GM21529 (cell line): ENCODE data around the gene NFIL3.

Source experiments
- ATAC-seq: cut with Tn5 transposase; IDR thresholded peaks from one replicate; pipeline ENCODE4 v1.9.1; 2021; ENCODE audit not compliant: unreplicated experiment

NFIL3 gene

DNA sequence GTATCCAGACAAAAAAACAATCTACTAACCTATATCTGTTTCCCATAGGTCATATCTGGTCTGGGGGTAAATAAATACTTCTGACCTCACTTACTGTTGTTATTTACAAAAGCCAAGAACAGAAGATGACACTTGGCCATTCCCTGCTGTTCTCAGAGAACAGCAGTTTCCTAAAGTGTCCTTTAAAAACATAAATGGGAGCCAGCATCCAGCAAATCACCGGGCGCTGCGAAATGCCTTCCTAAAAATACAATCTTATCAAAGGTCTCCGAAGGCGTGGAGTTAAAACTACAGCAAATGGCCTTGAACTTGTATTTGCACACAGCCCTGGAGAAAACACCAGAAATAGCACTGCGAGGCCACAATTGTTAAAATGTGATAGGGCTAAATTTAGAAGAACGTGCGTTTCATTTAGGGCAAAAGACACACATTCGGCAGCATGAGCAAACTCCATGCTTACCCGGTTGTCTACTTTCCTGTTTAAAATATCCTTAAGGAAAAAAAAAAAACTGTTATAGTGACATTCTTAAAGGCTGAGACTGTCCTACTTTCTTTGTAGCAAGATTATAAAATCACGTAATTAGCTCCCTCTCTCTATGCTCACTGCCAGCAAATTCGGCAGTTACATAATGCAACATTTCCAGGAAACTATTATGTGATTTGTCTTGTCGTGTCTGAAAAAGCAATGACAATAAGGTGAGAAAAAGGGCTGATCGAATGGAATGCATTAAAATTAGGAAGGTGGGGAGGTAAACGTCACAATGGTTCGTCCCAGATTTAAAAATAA lies 1.5 kb downstream of the NFIL3 start:
- no peak for ATAC-seq

DNA sequence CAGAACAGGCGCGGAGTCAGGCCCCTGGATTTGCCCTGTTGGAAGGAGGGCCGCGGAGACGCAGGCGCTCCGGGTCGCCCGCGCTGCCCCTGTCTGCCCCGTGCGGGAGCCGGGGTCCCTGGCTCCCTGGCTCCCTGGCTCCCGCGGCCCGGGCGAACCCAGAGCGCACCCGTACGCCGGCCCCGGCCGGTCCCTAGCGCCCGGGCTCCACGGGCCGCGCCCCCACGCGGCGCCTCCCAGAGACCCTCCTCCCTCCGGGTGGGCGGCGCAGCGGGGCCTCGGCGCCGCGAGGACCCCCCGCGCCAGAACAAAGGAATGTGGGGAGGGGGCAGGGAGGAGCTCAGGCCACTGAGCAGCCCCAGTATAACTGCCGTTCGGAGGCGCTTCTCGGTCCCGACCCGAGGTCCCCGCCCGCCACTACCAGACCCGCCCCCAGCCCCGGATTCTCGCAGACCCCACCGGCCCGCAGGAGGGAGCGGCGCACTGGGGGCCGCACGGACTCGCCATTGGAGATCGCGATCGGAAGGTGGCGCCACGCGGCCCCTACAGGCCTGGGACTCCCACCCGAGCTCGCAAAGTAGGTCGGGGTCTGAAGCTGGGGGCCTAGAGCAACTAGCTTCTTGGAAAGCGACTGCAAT lies 2.4 kb downstream of the NFIL3 start:
- ATAC-seq: no peak

DNA sequence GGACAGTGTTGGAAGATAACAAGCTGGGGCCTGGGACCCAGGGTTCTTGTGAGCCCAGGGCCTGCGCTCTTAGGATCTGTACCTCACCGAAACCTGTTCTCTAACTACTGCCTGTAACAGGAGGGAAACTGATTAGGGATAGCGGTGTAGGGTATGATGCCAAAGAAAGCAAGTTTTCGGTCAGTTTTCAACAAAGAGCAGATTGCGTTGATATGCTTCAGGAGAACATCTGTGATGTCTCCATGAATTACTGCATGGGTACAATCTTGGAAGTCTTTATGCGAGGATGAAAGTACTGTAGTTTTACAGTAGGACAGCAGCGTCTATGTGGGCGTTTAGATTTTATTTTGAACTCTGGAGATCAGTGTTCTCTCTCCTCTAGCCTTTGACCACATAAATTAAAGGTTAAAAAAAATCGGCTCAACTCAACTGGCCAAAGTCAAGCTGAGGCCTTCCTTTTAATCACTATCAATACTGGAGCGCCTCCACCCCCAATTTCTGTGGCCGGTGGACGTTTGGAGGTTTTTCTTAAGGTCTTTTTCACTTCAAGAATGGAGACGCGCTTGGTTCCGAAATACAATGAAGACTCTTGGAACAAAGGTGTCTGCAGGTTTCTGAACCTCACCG lies 3.0 kb downstream of the NFIL3 start:
- no peak for ATAC-seq

DNA sequence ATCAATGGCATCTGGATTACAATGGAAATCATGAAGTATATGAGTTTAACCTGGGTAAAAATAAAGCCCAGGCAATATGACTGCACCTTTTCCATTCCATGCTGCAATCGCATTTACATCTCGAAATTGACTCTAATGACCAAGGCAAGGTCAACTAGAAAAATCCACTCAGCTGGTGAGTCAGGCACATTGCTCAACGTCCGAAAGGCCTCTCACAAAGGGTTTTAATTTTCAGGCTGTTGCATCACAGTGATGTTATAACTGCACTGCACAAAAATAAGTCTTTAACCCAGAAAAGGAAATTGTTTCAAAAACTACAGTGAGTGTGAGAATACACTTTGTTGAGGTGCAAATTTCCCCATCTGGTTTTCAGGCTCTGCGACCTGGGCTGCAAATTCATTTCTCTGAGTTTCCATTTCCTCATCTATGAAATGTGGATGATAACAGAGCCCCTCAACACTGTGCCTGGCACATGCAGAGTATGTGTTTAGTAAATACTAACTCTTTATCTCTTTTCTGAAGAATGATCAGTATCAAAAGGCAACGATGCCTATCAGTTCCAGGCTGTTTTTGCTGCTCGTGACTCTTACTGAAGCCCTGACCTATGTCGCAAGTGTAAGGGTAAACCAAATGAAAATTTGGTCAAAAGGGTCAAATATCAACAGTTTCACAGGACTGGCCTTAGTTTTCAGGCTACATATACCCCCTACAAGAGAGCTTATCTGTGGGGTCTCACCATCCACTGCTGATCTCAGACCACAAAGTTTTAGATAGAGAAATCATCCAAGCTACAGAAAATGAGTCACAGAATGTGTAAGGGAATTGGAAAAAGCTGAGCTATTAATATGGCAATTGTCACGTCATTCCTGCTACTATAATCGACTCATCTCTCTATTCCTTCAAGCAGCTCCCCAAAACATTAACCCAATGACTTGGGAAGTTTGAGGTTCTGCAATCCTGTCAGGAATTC lies 4.1 kb downstream of the NFIL3 start:
- ATAC-seq: no peak

DNA sequence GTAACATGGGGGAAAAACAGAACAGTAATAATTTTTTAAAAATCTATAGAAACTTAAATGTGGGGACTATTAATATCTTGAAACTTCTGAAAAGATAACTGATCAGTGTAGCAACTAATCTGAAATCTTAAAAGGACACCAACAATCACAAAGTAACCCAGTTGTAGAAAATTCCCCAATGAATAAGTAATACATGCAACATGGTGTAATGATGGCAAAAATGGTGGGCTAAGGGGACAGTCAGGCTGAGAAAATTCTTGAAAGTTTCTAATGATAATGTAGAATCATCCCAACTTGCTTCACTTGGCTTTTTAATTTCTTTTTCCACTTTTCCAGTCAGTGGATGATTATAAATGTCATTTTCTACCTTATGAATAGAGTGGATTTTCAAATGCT lies 5.4 kb downstream of the NFIL3 start:
- ATAC-seq: no peak

DNA sequence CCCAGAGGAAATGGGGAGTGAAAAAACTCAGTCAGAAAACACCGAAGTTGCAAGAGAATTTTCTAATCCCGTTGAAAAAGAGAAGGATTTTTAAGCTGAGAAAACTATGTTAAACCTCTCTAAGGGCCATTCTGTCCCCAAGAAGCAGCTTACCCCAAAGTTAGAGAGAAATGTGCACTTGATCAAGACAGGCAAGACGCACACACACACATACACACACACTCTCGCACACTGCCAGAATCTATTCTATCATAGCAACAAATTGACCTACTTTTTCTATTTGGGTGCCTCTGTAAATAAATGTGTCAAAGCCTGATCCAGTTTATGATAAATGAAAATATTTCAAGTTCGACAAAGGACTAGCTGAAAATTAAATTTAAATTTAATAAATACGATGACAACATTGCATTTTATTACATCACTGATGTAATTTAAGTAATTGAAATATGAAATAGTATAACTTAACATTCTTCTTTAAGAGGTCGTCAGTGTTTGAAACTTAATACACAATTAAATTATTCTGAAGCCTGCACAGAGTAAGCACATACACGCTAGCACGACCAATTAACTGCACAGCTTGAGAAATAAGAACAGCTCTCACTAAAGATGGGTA lies 5.9 kb downstream of the NFIL3 start:
- no peak for ATAC-seq

DNA sequence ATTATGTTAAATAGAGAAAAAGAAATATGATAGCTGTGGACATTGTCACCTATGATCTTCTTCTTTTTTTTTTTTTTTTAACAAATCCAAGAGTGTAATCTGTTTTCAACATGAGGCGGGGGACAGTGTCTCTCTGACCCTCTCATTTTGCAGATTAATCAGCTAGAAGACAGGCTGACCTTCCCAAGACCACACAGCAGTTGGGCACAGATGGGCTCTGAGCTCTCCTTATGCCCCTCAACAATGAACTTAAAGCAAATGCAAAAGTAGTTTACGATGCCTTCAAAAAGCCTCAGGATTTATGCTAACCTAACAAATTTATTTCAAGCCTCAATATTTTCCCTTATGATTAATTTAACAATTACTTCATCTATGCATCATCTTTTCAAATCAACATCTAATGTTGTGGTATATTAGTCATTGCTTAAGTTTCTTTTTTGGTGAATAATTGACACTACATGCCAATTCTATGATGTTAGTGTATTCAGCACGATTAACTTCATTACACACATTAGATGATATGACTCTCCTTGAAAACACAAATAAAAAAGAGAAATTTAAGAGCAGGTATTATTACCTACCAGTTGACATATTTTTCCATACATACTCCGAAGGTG lies 7.4 kb downstream of the NFIL3 start:
- no peak for ATAC-seq

DNA sequence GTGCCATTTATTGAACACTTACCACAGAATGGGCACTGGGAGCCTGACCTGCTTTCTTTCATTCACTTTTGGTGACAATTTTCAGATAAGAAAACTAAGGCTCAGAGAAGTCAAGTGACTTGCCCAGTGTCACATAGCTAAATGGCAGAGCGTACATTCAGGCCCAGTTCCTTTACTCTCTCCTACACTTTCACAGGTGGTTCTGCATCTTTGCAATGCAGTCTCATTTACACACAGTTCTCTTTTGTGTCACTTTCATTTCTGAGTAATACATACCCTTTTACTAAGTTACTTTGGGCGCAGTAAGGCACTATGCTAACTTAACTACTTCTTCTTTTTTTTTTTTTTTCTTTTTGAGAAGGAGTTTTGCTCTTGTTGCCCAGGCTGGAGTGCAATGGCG lies 8.3 kb downstream of the NFIL3 start:
- ATAC-seq: peak; percentile 99

DNA sequence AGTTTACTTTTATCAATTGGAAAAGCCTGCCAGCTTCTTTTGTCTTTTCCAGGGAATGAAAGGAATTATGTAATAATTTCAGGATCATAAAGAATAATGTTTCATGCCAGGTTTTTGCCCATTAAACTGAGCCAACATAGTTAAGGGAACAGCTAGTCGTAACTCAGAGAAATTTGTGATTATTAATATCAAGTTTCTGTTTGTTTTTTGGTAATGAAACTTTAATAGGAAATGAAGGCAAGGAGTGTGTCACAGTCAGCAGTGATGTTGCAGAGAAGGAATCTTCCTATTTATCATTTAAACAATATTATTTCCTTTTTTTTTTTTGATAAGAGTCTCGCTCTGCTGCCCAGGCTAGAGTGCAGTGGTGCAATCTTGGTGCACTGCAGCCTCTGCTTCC lies 10.7 kb downstream of the NFIL3 start:
- no peak for ATAC-seq

DNA sequence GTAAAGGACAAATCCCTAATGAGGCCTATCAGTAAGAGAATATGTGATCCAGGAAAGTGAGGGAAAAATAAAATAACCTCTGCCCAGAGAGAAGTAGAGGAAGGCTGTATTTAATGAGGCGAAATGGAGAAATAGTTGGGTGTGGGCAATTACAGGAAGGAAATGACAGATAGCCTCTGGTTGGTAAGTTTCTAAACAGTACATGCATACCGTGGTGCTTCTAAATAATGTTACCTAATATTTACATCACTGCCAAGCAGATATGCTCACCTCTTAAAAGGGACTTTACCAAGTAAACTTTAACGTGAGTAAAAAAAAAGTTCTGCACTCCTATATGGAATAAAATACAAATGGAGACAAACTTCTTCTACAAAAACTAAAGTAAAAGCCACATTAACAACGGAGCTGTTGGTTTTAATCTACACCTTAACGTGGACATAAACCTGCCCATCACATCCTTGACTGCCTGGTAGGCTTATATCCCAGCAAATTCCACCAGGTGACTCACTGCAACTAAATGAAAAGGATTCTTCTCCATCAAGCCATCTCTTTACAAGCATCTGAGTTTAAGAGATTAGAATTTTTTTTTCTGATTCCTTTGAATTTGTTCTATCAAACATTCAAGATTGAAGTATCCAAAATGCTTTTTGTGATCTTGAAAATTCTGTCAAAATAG lies 12.4 kb downstream of the NFIL3 start:
- ATAC-seq: no peak

DNA sequence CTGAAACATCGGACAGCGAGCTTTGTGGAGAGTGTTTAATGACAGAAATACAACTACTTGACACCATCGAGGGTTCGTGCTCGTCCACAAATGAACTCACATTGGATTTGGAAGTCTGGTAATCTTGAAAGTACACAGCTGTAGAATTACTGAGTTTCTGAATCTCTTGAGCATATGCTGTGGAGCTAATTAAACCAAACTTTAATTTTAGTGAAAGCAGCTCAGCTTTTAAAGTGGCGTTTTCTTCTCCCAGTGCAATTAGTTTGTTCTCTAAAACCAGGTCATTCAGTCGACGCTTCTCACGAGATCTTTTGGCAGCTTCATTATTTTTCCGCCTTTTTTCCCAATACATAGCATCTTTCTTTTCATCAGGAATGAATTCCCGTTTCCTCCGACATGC lies 13.5 kb downstream of the NFIL3 start:
- no peak for ATAC-seq

DNA sequence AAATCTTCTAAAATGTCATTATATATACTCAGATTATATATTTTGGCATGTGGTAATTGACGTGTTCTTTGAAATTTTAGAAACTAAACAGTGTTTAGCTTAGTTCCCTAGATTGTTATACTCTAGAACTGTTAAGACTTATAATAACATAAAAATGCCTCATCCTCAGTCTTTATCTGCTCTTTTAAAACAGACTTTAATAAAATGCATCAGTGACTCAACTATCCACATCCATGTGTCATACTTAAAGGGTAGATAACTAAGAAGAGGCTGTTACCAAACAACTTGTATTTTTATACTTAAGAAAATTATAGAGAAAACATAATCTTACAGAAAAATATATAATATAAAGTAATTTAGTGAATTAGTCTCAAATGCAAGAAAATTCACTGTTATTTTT lies 15.2 kb downstream of the NFIL3 start:
- ATAC-seq: no peak

DNA sequence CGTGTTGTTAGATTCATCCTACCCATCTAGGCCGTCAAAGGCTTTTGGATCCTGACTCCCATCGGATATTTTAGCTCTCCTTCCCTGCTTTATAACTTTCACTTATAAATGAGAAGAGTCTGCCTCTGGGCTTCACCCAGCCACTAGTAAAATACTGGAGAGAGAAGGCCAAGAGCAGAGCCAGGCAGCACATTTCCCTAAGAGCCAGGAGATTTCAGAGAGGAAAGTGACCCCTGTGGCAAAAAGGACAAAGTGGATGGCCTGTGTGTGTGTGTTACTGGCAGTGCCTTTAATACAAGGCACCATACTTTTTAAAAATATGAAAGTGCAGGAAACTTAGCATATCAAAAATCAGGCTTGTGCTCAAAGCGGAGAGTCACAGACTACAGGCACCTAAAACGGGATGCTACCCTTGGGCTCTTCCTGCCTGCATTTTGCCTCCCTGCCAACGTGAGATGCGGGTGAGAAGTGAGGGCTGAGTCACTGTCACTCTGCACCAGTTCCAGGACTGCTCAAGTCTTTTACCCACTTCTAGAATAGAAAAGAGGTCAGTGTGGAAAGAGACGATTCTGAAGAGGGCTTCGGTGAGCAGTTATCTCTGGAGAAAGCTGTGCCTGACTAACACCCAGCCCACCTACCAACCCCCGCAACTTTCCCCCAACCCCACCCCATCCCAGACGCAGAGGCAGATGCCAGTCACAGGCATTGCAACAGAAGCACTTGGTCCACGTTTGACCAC lies 15.9 kb downstream of the NFIL3 start:
- no peak for ATAC-seq

DNA sequence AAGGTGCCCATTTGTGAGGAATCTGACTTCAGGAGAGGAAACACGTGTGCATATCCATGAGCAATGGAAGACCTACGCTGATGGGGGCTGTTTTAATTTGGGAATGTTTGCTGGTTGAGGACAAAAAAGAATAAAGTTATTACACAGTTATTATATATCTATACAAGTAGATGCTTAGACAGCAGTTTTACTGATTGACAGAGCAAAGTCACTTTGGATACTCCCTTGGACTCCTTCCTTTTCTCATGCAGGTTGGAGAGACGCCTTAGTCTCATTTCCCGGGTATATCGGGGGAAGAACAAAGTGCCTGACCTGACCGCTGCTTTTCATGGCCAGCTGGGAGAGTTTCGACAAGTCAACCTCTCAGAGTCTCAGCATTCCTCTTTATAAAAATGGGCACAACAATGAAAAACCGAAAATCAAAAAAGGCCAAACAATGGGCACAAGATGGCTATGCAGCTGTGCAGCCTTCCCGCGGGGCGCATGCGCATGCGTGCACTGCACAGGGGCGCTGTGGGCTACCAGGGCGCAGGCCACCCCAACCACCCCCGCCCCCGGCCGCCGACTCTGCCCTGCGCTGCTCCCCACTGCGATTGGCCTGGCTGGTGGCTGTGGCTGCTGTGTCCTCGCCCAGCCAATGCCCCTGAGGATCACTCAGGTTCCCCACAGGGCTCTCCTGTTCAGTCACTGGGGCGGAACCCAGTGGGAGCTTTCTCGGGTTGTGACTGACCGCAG lies 18.1 kb downstream of the NFIL3 start:
- no peak for ATAC-seq

DNA sequence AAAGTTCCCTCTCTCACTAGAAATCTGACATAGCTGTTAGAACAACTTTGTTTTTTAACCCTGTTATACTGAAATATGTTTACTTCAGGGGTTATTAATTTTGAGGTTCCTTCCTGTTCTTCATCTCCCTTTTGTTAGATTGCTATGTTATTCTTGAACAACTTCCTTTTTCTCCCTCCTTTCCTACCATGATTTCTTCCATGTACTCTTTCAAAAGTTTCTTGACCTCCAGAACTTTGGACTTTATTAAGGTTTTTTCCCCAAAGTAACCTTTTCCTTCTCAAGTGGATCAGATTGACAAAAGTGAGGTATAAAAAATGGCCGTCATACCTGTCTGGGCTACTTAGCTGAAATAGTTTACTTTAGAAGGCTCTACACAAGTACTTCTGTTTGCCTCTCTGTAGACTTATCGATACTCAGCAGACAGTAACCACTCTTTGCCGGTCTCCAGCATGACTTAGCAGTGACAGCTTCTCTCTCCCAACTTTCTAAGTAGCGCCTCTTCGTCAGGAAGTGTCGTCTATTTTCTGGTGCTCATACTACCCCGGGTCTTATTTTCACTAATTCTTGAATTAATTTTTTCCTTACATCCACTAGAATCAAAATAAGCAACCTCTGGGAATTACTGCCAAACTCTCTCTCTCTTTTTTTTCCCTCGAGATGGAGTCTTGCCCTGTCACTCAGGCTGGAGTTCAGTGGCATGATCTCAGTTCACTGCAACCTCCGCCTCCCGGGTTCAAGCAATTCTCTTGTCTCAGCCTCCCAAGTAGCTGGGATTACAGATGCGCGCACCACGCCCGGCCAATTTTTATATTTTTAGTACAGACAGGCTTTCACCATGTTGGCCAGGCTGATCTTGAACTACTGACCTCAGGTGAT lies 19.7 kb downstream of the NFIL3 start:
- no peak for ATAC-seq

DNA sequence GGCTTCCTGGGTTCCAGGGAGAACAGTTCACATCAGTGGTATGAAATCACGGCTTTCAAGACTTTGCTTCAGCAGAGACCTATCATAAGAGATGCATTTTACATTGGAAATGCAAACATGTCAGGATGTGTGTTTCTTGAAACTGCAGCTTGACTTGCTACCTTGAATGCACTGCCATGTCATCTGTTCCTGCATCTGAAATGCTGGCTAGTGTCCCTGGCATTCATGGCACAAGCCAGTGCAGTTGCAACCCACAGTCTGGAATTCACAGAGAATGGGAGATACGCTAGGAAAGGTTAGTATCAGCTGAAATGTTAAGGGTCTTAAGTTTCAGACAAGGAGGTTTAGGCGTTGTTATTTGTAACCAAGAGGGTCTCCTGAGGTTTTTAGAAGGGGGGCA lies 24.7 kb downstream of the NFIL3 start:
- ATAC-seq: no peak
